ENCODE data around the gene PON1. TPM values are rescaled to one million over a fixed set of nuclear protein-coding genes. Genes with fewer than 3 reads are reported as not detected.

Gene PON1
- polyA plus RNA-seq, 1 experiment, result not detected

DNA sequence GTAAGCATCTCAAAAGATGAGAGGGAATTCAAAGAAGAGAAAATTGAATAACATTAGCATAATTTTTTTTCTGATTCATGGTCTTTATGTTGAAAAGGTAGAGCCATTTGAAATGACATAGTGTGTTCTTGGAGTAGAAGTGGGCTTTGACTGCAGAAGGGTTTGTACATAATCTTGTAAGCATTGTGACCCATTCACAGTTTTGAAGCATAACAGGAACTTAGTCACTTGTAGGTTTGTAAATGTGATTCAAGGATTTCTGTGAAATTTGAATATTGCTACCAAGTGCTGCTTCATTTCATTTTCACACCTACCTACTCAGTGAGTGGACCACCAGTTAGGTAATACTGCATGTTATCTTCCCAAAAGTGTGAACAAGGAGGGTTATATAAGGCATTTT is 68.6 kb downstream of the PON1 start:
- no peak for TF ChIP-seq CTCF (IDR thresholded peaks at IDR 0.05; ENCODE audit: low read depth, low read length)
- POLR2A ChIA-PET, result no interaction called here
- no peak overlapping the region for H3K27ac ChIP-seq (ENCODE audit: low read depth, low read length)
- no peaks in the 10 kb centered on the region for H3K9me3 ChIP-seq (ENCODE audit: control insufficient read depth, insufficient read depth, low read length)
- no peaks in the 10 kb centered on the region for H3K27me3 ChIP-seq (ENCODE audit: control insufficient read depth, insufficient read depth, low read length)
- DNase-seq (ENCODE audit: low read depth, low spot score), result no peak
- no peak overlapping the region for H3K4me3 ChIP-seq (ENCODE audit: low read depth, low read length)
- CTCF ChIA-PET, result interaction anchor here (0.7 kb wide), 1 partner anchor 609 kb away, joined by 4 read pairs; no protein-coding TSS in a partner anchor

DNA sequence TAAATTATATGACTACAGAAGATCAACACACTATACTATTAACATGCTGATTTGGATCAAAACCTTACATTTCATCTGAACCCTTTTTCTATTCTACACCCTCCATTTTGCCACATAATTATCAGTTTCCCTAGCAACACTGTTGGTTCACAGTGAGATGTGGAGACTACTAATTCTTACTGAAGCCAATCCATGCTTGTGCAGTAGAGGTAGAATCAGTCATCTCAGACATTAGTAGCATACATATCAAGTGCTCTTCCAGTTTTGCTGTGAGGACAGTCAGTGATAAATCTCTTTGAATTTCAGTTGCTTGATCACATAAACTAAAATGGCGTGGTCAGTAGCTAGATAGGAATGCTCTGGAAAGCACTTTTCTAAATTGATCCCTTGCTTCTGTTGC is 70.3 kb downstream of the PON1 start:
- H3K27ac ChIP-seq (ENCODE audit: low read depth, low read length), result no peak overlapping the region
- CTCF ChIA-PET, result interaction anchor here (0.6 to 1.8 kb wide), 3 partner anchors 10 to 804 kb away, joined by 3 to 5 read pairs (median 5); no protein-coding TSS in a partner anchor

GRCh38 chr7:95251966-95252365 is 72.4 kb downstream of the PON1 start:
- POLR2A ChIA-PET, result no interaction called here
- CTCF ChIA-PET, result interaction anchor here (1.1 kb wide), 1 partner anchor 225 kb away, joined by 4 read pairs; no protein-coding TSS in a partner anchor
- TF ChIP-seq CTCF (IDR thresholded peaks at IDR 0.05; ENCODE audit: low read depth, low read length), result no peak

More for the DNA sequence above, 70.3 kb downstream of the PON1 start:
- no peak for DNase-seq (ENCODE audit: low read depth, low spot score)
- POLR2A ChIA-PET, result no interaction called here
- Histone ChIP-seq H3K9me3 (ENCODE audit: control insufficient read depth, insufficient read depth, low read length) (no peaks in the 10 kb centered on the region), H3K27me3 (ENCODE audit: control insufficient read depth, insufficient read depth, low read length) (no peaks in the 10 kb centered on the region), H3K4me3 (ENCODE audit: low read depth, low read length) (no peak overlapping the region)
- TF ChIP-seq CTCF (IDR thresholded peaks at IDR 0.05; ENCODE audit: low read depth, low read length), result no peak

DNA sequence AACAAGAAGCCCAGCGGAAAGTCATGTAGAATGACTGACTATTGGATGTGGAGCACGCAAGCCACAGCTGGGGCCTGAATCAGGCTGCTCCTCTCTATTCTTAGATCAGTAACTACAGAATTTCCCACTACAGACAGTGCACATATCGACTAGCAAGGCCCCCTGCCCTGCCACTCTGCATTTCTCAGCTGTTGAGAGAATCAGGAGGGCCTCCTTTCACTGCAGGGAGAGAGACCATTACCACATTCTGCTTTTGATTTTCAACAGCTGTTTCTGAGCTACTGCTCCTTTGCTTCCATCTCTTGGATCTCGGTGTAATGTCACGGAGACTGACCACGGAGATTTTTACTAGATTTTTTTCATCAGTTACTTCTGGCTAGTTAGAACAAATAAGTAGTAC is 73.8 kb downstream of the PON1 start:
- no peaks in the 10 kb centered on the region for H3K27me3 ChIP-seq (ENCODE audit: control insufficient read depth, insufficient read depth, low read length)
- no peak overlapping the region for H3K4me3 ChIP-seq (ENCODE audit: low read depth, low read length)
- no peak overlapping the region for H3K27ac ChIP-seq (ENCODE audit: low read depth, low read length)
- H3K9me3 ChIP-seq (ENCODE audit: control insufficient read depth, insufficient read depth, low read length), result no peaks in the 10 kb centered on the region
- TF ChIP-seq CTCF (IDR thresholded peaks at IDR 0.05; ENCODE audit: low read depth, low read length), result no peak
- CTCF ChIA-PET, result no interaction called here
- no peak for DNase-seq (ENCODE audit: low read depth, low spot score)
- POLR2A ChIA-PET, result no interaction called here

More at GRCh38 chr7:95251966-95252365, 72.4 kb downstream of the PON1 start:
- Histone ChIP-seq H3K4me3 (ENCODE audit: low read depth, low read length) (no peak overlapping the region), H3K9me3 (ENCODE audit: control insufficient read depth, insufficient read depth, low read length) (no peaks in the 10 kb centered on the region), H3K27ac (ENCODE audit: low read depth, low read length) (no peak overlapping the region), H3K27me3 (ENCODE audit: control insufficient read depth, insufficient read depth, low read length) (no peaks in the 10 kb centered on the region)
- DNase-seq (ENCODE audit: low read depth, low spot score), result no peak

Small RNAs within 50 kb of the gene (small RNA-seq; reads per million reads assigned to genes)
- not detected for gene AC004022.2 (ENCODE audit: insufficient read length, low read depth)

Other genes starting within 250 kb of the PON1 start
- 0.20 TPM in 1 of 2 replicates, not detected in the other for gene PON3, start 71.8 kb upstream of the PON1 start, polyA plus RNA-seq (2011; rRNA removed)
- gene PON2, start 110.5 kb upstream of the PON1 start, polyA plus RNA-seq (2011; rRNA removed), result 86.2 and 110 TPM in 2 replicates
- gene ASB4, start 161.4 kb upstream of the PON1 start, polyA plus RNA-seq (2011; rRNA removed), result 0.06 TPM in 1 of 2 replicates, not detected in the other

All from AG04450 (cell line).